Measurements from ENCODE around the gene NNMT.

Gene NNMT

DNA sequence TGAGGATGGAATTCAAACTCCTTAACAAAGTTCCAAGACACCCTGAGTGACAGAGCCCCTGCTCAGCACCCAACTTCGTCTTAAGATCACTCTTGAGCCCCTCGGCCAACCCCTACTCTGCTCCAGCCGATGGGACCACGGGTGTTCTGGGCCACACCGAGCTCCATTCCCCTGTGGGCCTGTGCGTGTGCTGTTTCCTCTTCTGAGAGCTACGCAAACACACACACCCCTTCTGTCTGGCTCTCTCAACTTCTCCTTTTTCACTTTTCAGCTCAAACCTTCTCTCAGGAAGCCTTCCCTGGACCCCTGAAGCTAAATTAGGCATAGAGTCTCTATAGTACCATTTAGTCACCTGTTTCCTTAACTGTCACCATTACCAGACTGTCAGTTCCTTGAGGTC is 37.5 kb upstream of the NNMT start:
- no peak for DNase-seq (ENCODE audit: low read depth)
- TF ChIP-seq, protein P1, sequence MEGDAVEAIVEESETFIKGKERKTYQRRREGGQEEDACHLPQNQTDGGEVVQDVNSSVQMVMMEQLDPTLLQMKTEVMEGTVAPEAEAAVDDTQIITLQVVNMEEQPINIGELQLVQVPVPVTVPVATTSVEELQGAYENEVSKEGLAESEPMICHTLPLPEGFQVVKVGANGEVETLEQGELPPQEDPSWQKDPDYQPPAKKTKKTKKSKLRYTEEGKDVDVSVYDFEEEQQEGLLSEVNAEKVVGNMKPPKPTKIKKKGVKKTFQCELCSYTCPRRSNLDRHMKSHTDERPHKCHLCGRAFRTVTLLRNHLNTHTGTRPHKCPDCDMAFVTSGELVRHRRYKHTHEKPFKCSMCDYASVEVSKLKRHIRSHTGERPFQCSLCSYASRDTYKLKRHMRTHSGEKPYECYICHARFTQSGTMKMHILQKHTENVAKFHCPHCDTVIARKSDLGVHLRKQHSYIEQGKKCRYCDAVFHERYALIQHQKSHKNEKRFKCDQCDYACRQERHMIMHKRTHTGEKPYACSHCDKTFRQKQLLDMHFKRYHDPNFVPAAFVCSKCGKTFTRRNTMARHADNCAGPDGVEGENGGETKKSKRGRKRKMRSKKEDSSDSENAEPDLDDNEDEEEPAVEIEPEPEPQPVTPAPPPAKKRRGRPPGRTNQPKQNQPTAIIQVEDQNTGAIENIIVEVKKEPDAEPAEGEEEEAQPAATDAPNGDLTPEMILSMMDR (conservative IDR thresholded peaks at IDR 0.05; ENCODE audit: low read depth, low read length): no peak
- H3K4me3 ChIP-seq (ENCODE audit: low read depth, low read length): no peak overlapping the region

- no peak overlapping the region for H3K4me3 ChIP-seq (ENCODE audit: low read depth, low read length)
- DNase-seq (ENCODE audit: low read depth): peak; percentile 42
- TF ChIP-seq, protein P1 (conservative IDR thresholded peaks at IDR 0.05; ENCODE audit: low read depth, low read length): no peak
Observed at GRCh38 chr11:114259124-114259526, 37.1 kb upstream of the NNMT start.

- no peak overlapping the region for H3K4me3 ChIP-seq (ENCODE audit: low read depth, low read length)
- TF ChIP-seq, protein P1 (conservative IDR thresholded peaks at IDR 0.05; ENCODE audit: low read depth, low read length): no peak
- no peak for DNase-seq (ENCODE audit: low read depth)
Observed at GRCh38 chr11:114259551-114259983, 36.6 kb upstream of the NNMT start.

GRCh38 chr11:114260077-114260476 is 36.1 kb upstream of the NNMT start:
- H3K4me3 ChIP-seq (ENCODE audit: low read depth, low read length): no peak overlapping the region
- no peak for DNase-seq (ENCODE audit: low read depth)
- TF ChIP-seq, protein P1 (conservative IDR thresholded peaks at IDR 0.05; ENCODE audit: low read depth, low read length): no peak

DNA sequence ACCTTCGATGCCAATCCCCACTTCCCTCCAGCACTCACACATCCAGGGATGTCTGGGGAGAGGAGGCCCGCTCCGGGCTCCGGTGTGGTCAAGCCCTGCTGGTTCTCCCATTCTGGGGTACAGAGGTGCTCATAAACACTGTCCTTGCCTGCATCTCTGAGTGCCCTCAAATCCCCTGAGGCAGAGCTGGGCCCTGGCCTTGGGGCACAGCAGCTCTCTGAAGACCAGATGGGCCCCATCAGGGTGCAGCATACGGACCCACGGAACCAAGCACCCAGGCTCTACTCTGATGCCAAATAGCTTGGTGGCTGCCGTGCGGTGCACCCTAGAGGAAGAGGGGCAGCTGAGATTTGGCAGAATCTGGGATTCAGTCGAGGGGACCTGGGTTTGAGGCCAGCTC is 35.7 kb upstream of the NNMT start:
- TF ChIP-seq, protein P1 (conservative IDR thresholded peaks at IDR 0.05; ENCODE audit: low read depth, low read length): no peak
- no peak overlapping the region for H3K4me3 ChIP-seq (ENCODE audit: low read depth, low read length)
- no peak for DNase-seq (ENCODE audit: low read depth)

DNA sequence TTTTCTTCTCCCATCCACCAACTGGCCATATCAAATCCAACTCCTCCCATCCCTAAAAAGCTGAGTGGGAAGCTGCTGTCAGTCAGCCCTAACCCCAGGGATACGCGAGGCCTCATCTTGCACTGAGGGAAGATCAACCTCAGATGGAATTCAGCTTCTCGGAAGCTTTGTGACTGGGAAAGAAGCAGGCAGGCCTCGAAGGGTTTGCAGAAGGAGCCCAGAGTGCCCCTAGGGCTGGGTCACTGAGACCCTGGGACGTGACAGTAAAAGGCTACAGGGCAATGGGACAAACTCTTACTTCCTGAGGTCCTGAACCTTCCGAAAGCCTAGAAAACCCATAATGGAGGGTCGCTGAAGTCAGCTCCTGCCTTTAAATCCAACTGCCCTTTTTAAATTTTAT is 34.4 kb upstream of the NNMT start:
- H3K4me3 ChIP-seq (ENCODE audit: low read depth, low read length): no peak overlapping the region
- TF ChIP-seq, protein P1 (conservative IDR thresholded peaks at IDR 0.05; ENCODE audit: low read depth, low read length): no peak
- DNase-seq (ENCODE audit: low read depth): no peak

DNA sequence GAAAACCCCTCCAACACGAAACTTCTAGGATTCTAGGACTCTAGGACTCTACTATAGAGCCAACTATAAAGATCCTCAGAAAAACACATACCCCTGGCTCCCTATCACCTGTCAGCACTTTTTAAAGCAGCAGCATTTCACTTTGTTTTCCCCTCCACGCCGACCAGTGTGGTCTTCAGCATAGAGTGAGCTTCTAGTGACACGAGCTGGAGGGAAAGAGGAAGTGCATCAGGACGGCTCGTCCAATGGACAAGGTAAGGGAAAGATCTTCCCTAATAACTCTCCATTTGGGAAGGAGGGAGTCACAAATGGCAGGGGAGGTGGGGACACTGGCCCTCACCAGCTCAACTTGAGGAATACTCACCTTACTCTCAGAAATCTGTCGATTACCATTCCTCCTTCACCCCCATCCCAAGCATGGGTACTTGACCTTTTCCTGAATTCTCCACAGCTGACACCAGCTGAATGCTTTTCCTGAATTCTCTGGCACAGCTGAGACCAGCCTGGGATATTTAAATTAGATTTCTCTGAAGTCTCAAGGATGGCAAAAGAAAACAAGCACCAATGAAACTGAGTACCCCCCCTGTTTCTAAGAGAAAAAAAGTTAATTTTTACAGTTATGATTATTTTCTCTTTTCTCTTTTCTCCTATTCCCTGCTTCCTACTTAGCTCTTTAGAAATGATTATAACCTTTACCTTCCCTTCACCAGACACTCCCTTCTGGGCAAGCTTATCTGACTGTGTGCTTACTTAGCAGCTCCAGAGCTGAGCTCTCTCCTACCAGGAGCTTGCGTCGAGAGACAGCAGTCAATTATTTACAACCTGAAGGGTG is 33.3 kb upstream of the NNMT start:
- TF ChIP-seq, protein P1 (conservative IDR thresholded peaks at IDR 0.05; ENCODE audit: low read depth, low read length): peak; percentile 85
- H3K4me3 ChIP-seq (ENCODE audit: low read depth, low read length): no peak overlapping the region
- DNase-seq (ENCODE audit: low read depth): peak; percentile 80
